ENCODE results near the gene C5AR1.
"Not testable (repeated sequence)": the region's sequence is repeated elsewhere in the genome, so short reads cannot be mapped to it uniquely, and the experiment has no call there.

C5AR1 gene

GRCh38 chr19:47331931-47332547, 22.4 kb downstream of the C5AR1 start, which contains the start of gene C5AR2:
TSS of gene C5AR2 (plus strand) at chr19:47332175. CDS start at chr19:47340800, 8,625 bp downstream.
- peak; percentile 52 for DNase-seq (ENCODE audit: low spot score)

GRCh38 chr19:47336765-47337718, 27.4 kb downstream of the C5AR1 start:
- not testable (repeated sequence) for DNase-seq (ENCODE audit: low spot score)

GRCh38 chr19:47339196-47339880, 29.7 kb downstream of the C5AR1 start:
- DNase-seq (ENCODE audit: low spot score), result no peak

GRCh38 chr19:47340477-47341208, 31.0 kb downstream of the C5AR1 start:
- DNase-seq (ENCODE audit: low spot score), result no peak

GRCh38 chr19:47341734-47342133, 32.1 kb downstream of the C5AR1 start:
- no peak for DNase-seq (ENCODE audit: low spot score)

- DNase-seq (ENCODE audit: low spot score), result no peak
These were observed 33.6 kb downstream of the C5AR1 start for GRCh38 chr19:47343194-47343802.

GRCh38 chr19:47344425-47344824, 34.8 kb downstream of the C5AR1 start:
- no peak for DNase-seq (ENCODE audit: low spot score)

GRCh38 chr19:47346024-47346423, 36.4 kb downstream of the C5AR1 start:
- DNase-seq (ENCODE audit: low spot score), result not testable (repeated sequence)

GRCh38 chr19:47348819-47349795, 39.4 kb downstream of the C5AR1 start, which contains the start of gene DHX34:
TSS of gene DHX34 (plus strand) at chr19:47349315. CDS start at chr19:47353031, 3,716 bp downstream.
- peak; percentile 100 for DNase-seq (ENCODE audit: low spot score)

GRCh38 chr19:47350630-47351029, 41.0 kb downstream of the C5AR1 start:
- no peak for DNase-seq (ENCODE audit: low spot score)

- DNase-seq (ENCODE audit: low spot score), result peak; percentile 41
These were observed 41.9 kb downstream of the C5AR1 start for GRCh38 chr19:47351548-47351947.

- DNase-seq (ENCODE audit: low spot score), result no peak
These were observed 42.4 kb downstream of the C5AR1 start for GRCh38 chr19:47352095-47352494.

- DNase-seq (ENCODE audit: low spot score), result no peak
These were observed 43.6 kb downstream of the C5AR1 start for GRCh38 chr19:47353307-47353712.

GRCh38 chr19:47356900-47357299, 47.2 kb downstream of the C5AR1 start:
- no peak for DNase-seq (ENCODE audit: low spot score)

- DNase-seq (ENCODE audit: low spot score), result no peak
These were observed 48.4 kb downstream of the C5AR1 start for GRCh38 chr19:47357788-47358680.

- no peak for DNase-seq (ENCODE audit: low spot score)
These were observed 49.3 kb downstream of the C5AR1 start for GRCh38 chr19:47358936-47359335.

GRCh38 chr19:47362321-47362720, 52.7 kb downstream of the C5AR1 start:
- DNase-seq (ENCODE audit: low spot score), result no peak

GRCh38 chr19:47363758-47364531, 54.3 kb downstream of the C5AR1 start:
- no peak for DNase-seq (ENCODE audit: low spot score)

Measured in AG20443 (cell line).